ENCODE results near the gene KLK12.

Gene KLK12

DNA sequence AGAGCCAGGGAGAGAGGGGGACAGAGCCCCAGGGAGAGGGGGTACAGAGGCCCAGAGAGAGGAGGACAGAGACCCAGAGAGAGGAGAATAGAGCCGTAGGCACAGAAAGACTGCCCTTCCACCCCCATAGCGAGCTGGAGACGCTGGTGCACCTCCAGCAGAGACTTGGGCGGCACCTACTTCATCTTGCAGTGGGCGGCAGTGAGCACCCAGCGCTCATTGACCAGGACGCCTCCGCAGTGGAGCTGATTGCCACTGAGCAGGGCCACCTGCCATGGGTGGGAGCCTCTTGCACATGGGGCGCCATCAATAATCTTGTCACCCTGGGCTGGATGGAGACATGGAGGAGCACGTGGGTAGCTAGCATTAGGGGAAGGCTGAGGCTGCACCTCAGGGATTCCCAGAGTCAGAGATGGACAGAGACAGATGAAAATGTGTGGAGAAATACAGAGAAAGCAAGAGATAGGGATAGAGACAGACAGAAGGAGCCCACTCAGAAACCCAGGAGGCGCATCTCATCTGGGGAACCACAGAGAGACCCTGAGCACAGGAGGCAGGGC lies 53.1 kb downstream of the KLK12 start:
- no peak for DNase-seq (ENCODE audit: low spot score)

DNA sequence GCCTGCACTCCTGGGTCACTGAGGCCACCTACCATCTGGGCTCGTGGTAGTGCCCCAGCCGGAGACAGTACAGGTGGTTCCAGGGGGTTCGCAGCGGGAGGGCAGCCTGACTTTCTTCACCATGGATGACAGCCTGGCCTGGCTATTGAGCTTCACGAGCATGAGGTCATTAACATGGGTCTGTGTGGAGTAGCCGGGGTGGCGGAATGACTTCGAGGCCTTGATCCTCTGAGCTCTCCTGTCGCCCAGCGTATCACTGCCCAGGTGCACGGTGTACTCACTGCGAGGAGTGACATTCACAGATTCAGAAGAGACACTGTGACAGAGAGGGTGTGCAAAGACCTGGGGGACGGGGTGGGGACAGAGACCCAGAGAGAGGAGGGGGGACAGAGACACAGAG lies 54.6 kb downstream of the KLK12 start:
- DNase-seq (ENCODE audit: low spot score) = no peak

DNA sequence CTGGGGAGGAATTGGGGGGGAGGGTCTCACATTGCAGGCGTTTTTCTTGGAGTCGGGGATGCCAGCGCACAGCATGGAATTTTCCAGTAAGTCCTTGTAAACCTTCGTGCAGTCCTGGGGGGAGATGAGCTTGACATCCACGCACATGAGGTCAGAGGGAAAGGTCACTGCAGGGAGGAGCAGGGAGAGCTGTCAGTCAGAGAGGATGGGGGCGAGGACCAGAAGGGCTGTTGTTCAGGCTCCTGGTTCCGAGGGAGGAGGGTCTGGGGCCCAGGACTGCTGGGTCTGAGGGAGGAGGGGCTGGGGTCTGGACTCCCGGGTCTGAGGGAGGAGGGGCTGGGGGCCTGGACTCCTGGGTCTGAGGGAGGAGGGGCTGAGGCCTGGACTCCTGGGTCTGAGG lies 55.0 kb downstream of the KLK12 start:
- DNase-seq (ENCODE audit: low spot score) = no peak

All from iPS-NIHi11 (cell line).